Loucy (cell line): ENCODE data around the gene PPFIBP2.

ENCODE experiments used
- H2AFZ ChIP-seq: fragments of 200-600 bp; sonication (generic); 2 replicates; pipeline ENCODE4 v1.6.0; 2016; ENCODE audit warnings: antibody characterized with exemption, mild to moderate bottlenecking, low read length, moderate library complexity
- H3F3A ChIP-seq: fragments of 200-600 bp; 2 replicates; pipeline ENCODE4 v1.6.0; 2016; ENCODE audit warnings: antibody characterized with exemption, low read depth, mild to moderate bottlenecking
- H3K27me3 ChIP-seq: fragments of 200-600 bp; sonication (generic); 2 replicates; pipeline ENCODE4 v1.6.1; 2014; ENCODE audit warnings: low read length, mild to moderate bottlenecking; ENCODE audit not compliant: insufficient read depth, poor library complexity, severe bottlenecking
- H3K36me3 ChIP-seq: fragments of 200-600 bp; sonication (generic); 2 replicates; pipeline ENCODE4 v1.6.1; 2016; ENCODE audit warnings: low read length; ENCODE audit not compliant: insufficient read depth
- H3K4me1 ChIP-seq: fragments of 200-600 bp; sonication (generic); 2 replicates; pipeline ENCODE4 v1.5.1; 2014; ENCODE audit warnings: low read length, mild to moderate bottlenecking; ENCODE audit not compliant: insufficient read depth, poor library complexity, severe bottlenecking
- H3K4me2 ChIP-seq: fragments of 200-600 bp; sonication (generic); 2 replicates; pipeline ENCODE4 v1.6.0; 2014; ENCODE audit warnings: antibody characterized with exemption, low read length, low read depth, mild to moderate bottlenecking; ENCODE audit not compliant: poor library complexity, severe bottlenecking
- H3K4me3 ChIP-seq: fragments of 200-600 bp; sonication (generic); 2 replicates; pipeline ENCODE4 v1.5.1; 2014; ENCODE audit warnings: low read length, mild to moderate bottlenecking, mixed read lengths; ENCODE audit not compliant: poor library complexity, severe bottlenecking
- H3K79me2 ChIP-seq: fragments of 200-600 bp; sonication (generic); 2 replicates; pipeline ENCODE4 v1.6.1; 2014; ENCODE audit warnings: low read length; ENCODE audit not compliant: insufficient read depth
- H3K9ac ChIP-seq: fragments of 200-600 bp; sonication (generic); 2 replicates; pipeline ENCODE4 v1.6.0; 2014; ENCODE audit warnings: mild to moderate bottlenecking, low read depth, low read length, moderate library complexity; ENCODE audit not compliant: poor library complexity, severe bottlenecking
- H3K9me2 ChIP-seq: fragments of 200-600 bp; sonication (generic); replicated peaks from 2 replicates; pipeline ENCODE4 v1.6.1; 2016; ENCODE audit warnings: low read depth, low read length, mixed read lengths
- H3K9me3 ChIP-seq: fragments of 200-600 bp; sonication (generic); 2 replicates; pipeline ENCODE4 v1.6.1; 2014; ENCODE audit warnings: mild to moderate bottlenecking, antibody characterized with exemption, low read length, low read depth; ENCODE audit not compliant: insufficient read depth
- H4K20me1 ChIP-seq: fragments of 200-600 bp; sonication (generic); 2 replicates; pipeline ENCODE4 v1.6.0; 2014; ENCODE audit warnings: antibody characterized with exemption, low read length, mild to moderate bottlenecking; ENCODE audit not compliant: insufficient read depth, poor library complexity, severe bottlenecking
- CTCF ChIP-seq: fragments of 200-600 bp; sonication (generic); conservative IDR thresholded peaks from 2 replicates; pipeline ENCODE4 v1.5.1; 2014; ENCODE audit warnings: mild to moderate bottlenecking, antibody characterized with exemption, low read length
- EZH2phosphoT487 ChIP-seq: fragments of 200-600 bp; IDR thresholded peaks from 2 replicates; pipeline ENCODE4 v1.6.1; 2018; ENCODE audit warnings: antibody characterized with exemption, mild to moderate bottlenecking, moderate library complexity, borderline replicate concordance

PPFIBP2 gene

DNA sequence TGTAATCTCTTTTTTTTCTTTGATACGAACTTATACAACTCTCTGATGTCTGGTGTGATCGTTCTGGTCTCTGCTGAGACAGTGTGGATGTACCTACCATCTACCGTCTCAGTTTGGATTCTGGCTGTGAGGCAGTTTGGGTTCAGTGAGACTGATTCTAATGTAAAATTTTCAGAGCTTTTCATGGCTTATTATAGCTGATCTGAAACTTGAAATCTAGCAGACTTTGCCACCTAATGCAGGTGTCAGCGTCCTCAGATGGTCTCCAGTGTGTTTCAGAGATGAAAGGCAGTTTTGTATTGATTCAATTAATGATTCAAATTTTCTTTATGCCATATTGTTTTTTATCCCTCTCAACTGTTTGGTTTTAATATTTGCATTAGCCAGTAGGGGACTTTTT, 35.9 kb downstream of the PPFIBP2 start:
- Histone ChIP-seq H4K20me1 (no peaks in the 10 kb centered on the region), H2AFZ (no peak overlapping the region), H3K36me3 (no peaks in the 10 kb centered on the region), H3K9ac (no peak overlapping the region), H3K4me3 (no peak overlapping the region), H3F3A (no peaks in the 10 kb centered on the region), H3K79me2 (no peaks in the 10 kb centered on the region), H3K9me3 (no peaks in the 10 kb centered on the region), H3K27me3 (no peaks in the 10 kb centered on the region), H3K4me2 (no peak overlapping the region), H3K4me1 (no peaks in the 10 kb centered on the region), H3K9me2 (no peaks in the 10 kb centered on the region)
- TF ChIP-seq CTCF (no peak), EZH2phosphoT487 (no peak)

DNA sequence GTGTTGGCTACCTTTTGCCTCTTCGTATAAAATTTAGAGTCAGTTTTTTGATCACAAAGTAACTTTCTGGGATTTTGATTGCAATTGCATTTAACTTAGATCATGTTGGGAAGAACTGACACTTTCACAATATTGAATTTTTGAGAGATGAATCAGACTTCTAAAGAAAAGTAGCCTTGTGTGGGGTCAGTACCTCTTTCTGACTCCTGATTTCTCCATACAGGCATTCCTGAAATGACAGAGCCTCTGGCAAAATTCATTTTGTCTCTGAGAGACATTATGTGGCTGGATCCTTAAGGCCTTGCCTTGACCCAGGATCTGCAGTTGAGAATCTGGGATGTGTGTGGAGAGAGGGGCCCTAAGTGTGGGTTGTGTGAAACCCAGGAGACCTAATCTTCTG, 37.8 kb downstream of the PPFIBP2 start:
- no peak overlapping the region for H3K4me2 ChIP-seq
- H3K79me2 ChIP-seq, result no peaks in the 10 kb centered on the region
- H2AFZ ChIP-seq, result no peak overlapping the region

DNA sequence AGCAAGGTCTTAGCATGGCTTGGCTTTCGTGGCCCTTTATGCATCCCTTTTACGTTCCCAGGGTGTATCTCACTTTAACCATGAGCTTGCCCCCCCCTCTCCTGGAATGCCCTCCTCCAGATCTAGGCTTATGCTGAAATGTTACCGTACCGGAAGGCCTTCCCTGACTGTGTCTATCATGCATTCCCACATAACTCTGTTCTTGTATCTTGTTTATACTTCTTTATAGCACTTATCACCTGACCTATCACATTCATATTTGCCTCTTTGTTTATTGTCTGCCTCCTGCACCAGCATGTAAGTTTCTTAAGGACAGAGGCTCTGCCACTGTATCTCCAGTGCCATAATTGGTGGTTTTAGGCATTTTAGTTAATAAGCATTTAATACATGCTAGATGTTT, 38.9 kb downstream of the PPFIBP2 start:
- no peaks in the 10 kb centered on the region for H3K9me3 ChIP-seq
- TF ChIP-seq CTCF (no peak), EZH2phosphoT487 (no peak)
- H3K4me1 ChIP-seq, result no peaks in the 10 kb centered on the region
- no peaks in the 10 kb centered on the region for H3K36me3 ChIP-seq
- H3K9ac ChIP-seq, result no peak overlapping the region
- H3K9me2 ChIP-seq, result no peaks in the 10 kb centered on the region
- H4K20me1 ChIP-seq, result no peaks in the 10 kb centered on the region
- no peaks in the 10 kb centered on the region for H3K79me2 ChIP-seq
- H3K27me3 ChIP-seq, result no peaks in the 10 kb centered on the region
- H3K4me2 ChIP-seq, result no peak overlapping the region
- no peaks in the 10 kb centered on the region for H3F3A ChIP-seq
- H3K4me3 ChIP-seq, result no peak overlapping the region
- no peak overlapping the region for H2AFZ ChIP-seq

More for the DNA sequence above, 37.8 kb downstream of the PPFIBP2 start:
- Histone ChIP-seq H3K9ac (no peak overlapping the region), H3K4me1 (no peaks in the 10 kb centered on the region), H3K4me3 (no peak overlapping the region), H3K9me3 (no peaks in the 10 kb centered on the region), H3F3A (no peaks in the 10 kb centered on the region), H4K20me1 (no peaks in the 10 kb centered on the region), H3K36me3 (no peaks in the 10 kb centered on the region), H3K27me3 (no peaks in the 10 kb centered on the region), H3K9me2 (no peaks in the 10 kb centered on the region)
- no peak for TF ChIP-seq EZH2phosphoT487
- TF ChIP-seq CTCF, result no peak
